HG02870 (cell line): ENCODE data around the gene HBB.

Source experiments
- ATAC-seq: cut with Tn5 transposase; IDR thresholded peaks from one replicate; pipeline ENCODE4 v1.9.1; 2021; ENCODE audit warnings: mild to moderate bottlenecking, moderate library complexity; ENCODE audit not compliant: unreplicated experiment

The HBB gene

GRCh38 chr11:5228124-5228523, 1.3 kb upstream of the HBB start:
- ATAC-seq: no peak

GRCh38 chr11:5227681-5228080, 810 bp upstream of the HBB start:
- ATAC-seq: no peak

GRCh38 chr11:5225480-5225871, 1.4 kb downstream of the HBB start:
- no peak for ATAC-seq

GRCh38 chr11:5224538-5225479, 2.1 kb downstream of the HBB start:
- no peak for ATAC-seq

DNA sequence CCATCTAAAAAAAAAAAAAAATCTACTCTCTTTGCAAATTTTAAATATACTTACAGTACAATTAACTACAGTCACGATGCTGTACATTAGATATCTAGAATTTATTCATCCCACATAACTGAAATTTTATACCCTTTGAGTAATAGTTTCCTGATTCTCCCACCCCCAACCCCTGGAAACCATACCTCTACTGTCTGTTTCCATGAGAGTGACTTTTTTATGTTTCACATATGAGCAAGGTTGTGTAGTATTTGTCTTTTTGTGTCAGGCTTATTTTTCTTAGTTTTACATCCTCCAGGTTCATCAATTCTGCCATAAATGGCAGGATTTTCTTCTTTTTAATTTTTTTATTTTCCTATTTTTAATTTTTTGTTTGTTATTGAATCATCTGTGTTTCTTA, 3.2 kb downstream of the HBB start:
- ATAC-seq: no peak

DNA sequence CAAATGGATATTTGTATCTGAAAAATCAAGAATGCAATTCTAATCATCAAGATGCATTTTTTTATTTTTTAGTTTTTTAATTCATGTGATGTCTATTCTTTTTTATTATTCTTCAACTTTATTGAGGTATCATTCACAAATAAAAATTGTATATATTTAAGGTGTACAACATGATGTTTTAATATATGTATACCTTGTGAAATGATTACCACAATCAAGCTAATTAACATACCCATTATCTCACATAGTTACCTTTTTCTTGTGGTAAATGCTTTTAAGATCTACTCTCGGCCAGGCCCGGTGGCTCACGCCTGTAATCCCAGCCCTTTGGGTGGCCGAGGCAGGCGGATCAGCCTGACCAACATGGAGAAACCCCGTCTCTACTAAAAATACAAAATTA, 3.7 kb downstream of the HBB start:
- no peak for ATAC-seq

DNA sequence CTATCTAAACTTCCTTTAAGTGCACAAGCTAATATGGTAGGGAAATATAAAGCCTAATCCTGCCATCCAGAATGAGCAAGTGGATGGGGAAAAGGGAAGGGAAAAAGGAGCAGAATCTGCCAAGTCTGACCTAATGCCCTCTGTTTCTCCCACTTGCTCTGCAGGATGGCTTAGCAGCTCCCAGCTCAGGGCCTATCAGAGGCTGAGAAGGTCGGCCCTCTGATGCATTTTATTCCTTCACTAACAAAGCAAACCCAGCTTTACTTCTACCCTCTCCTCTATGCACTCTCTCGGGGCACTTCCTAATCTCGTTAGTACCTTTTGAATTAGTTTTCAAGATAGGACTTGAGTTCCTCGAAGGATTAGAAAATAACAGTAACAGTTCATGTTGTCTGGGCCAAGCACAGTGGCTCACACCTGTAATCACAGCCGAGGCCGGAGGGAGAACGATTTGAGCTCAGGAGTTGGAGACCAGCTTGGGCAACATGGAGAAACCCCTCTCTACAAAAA, 16.4 kb downstream of the HBB start:
- no peak for ATAC-seq

- ATAC-seq: no peak
These were observed 22.1 kb downstream of the HBB start for GRCh38 chr11:5204787-5205186.

DNA sequence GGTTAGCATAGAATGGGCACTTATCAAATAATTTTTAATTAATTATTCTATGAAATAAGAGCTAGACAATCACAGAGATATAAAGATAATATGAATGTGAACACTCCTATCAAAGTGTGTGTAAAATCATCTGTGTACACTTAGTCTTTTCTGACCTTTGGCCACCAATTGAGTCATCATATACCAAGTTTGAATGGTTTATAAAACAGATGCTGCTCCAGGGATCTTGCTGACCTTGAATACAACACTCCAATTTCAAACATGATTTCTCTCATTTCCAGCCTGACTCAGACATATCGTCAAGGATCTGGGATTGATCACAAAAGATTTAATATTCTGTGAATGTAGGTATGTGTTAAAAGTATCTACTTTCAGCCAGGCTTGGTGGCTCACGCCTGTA, 23.5 kb downstream of the HBB start:
- ATAC-seq: no peak

- ATAC-seq: no peak
These were observed 26.3 kb downstream of the HBB start, which contains the start of gene OR51V1 for GRCh38 chr11:5200582-5200981. OR51V1 (minus strand) TSS chr11:5200682; CDS start chr11:5200682, 0 bp downstream.

DNA sequence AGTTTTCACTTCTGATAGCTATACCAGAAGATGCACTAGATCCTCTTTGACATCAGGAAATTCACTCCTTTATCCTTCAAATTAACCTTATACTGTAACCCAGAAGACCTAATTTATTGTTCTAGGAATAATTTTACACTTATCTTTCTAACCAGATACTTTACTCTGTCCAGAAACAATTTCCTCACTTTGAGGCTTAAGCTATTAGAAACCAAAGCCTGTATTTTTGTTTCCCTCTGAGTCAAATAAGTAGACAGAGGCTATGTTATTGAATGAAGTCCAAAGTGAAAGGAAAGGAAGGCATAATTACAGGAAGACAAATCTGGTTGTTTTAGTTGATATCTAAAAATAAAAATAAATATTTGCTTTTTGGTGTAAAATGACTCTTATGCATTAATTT, 28.6 kb downstream of the HBB start:
- no peak for ATAC-seq

- no peak for ATAC-seq
These were observed 29.3 kb downstream of the HBB start for GRCh38 chr11:5197536-5197935.

DNA sequence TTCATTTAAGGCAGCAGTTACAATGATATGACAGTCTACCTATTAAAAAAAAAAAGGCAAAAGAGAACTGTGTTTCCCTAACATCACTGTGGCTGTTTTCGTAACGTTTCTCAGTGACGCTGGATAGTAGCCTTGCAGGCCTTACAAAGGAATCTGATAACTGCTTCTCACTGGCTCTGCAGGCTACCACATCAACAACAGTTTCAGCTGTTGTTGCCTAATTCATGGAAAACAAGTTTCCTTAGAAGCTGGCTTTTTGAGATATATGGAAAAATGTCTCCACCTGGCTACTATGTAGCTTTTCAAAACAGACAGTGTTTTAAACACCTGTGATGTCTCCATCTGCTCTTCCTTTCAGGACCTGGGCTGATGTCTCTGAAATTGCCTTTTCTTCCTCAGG, 30.1 kb downstream of the HBB start:
- no peak for ATAC-seq

DNA sequence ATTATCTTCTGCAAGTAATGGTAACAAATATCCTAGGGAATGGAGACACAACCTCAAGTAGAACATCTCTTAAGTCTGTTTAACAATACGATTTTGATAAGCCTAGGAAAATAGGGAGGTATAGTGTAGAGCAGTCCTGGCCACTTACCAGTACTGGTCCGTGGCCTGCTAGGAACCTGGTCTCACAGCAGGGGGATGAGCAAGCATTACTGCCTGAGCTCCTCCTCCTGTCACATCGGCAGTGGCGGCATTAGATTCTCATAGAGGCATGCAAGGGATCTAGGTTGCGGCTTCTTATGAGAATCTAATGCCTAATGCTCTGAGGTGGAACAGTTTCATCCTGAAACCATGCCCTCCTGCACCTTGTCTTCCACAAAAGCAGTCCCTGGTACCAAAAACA, 30.8 kb downstream of the HBB start:
- ATAC-seq: no peak

GRCh38 chr11:5192738-5193137, 34.1 kb downstream of the HBB start:
- ATAC-seq: no peak

DNA sequence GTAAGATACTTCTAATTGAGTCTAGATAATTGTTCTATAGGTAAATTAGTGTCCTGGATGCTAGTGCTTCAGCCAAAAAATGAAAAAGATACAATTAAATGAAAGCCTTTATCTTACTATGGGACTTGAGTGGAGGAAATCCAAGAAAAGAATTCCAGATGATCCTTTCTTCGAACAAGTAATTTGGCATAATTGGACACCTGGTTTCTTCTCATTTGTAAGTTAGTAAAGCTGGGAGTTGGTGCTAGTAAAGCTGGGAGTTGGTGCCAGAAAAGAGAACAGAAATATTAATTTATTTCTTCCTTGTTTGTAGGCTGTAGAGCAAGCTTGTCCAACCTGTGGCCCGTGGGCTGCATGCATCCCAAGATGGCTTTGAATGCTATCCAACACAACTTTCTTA, 38.7 kb downstream of the HBB start:
- no peak for ATAC-seq

DNA sequence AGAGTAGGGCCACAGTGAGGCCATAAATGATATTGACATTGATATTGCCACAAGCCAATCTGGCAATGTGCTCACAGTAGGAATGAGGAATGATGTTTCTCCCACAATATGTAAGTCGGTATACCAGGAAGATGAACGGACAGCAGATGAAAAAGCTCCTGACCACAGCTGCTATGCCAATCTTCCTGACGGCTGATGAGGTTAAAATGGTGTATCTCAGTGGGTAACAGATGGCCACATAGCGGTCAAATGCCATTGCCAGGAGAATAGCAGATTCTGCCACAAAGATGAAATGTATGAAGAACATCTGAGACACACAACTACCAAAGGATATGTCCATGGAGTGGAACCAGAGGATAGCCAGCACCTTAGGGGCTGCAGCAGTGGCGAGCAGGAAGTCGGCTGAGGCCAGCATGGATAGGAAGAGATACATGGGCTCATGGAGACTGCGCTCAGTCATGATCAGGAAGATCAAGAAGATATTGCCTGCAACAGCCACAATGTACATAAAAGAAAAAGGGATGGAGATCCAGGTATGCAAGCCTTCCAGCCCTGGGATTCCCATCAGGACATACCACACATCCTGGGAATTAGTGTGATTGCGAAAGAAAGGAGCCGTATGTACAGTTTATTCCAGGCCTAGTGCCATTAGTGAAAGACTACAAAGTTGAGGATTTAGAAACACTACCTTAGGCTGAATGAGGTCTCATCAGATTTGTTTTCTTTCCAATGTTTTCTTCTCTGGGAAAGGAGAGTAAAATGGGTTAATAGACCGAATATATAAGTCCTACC, 48.6 kb downstream of the HBB start:
- ATAC-seq: no peak
